MG63 (cell line): ENCODE results near the gene ARRDC2. TPM values are rescaled to one million over a fixed set of nuclear protein-coding genes. Genes with fewer than 3 reads are reported as not detected.

Experiments used
- DNase-seq: peaks from one replicate; pipeline ENCODE4 v3.0.0-alpha.2; 2020
- H3K27me3 ChIP-seq: fragments of 250-450 bp; sonication (Bioruptor Pico); 2 replicates; pipeline ENCODE4 v1.5.1; 2020; ENCODE audit warnings: mild to moderate bottlenecking, moderate library complexity
- H3K36me3 ChIP-seq: fragments of 250-450 bp; sonication (Bioruptor Pico); 2 replicates; pipeline ENCODE4 v1.5.1; 2020; ENCODE audit warnings: mild to moderate bottlenecking, moderate library complexity
- H3K4me3 ChIP-seq: fragments of 250-450 bp; sonication (Bioruptor Pico); 2 replicates; pipeline ENCODE4 v1.5.1; 2020; ENCODE audit warnings: mild to moderate bottlenecking, moderate library complexity
- H3K9me3 ChIP-seq: fragments of 250-450 bp; sonication (Bioruptor Pico); 2 replicates; pipeline ENCODE4 v1.5.1; 2020; ENCODE audit warnings: mild to moderate bottlenecking, moderate library complexity
- total RNA-seq: library from RNA; depleted of rRNA; stranded (reverse); fragments of >200 nt; shearing (Covaris generic); gene quantifications from 2 replicates; pipeline ENCODE4 v1.2.3, GENCODE V29; 2014; ENCODE audit warnings: low replicate concordance; rRNA removed

ARRDC2 gene
- total RNA-seq, 1 experiment from 2014 or later: 20.5 TPM

- no peak overlapping the region for H3K4me3 ChIP-seq
- H3K9me3 ChIP-seq: no peaks in the 10 kb centered on the region
- no peaks in the 10 kb centered on the region for H3K27me3 ChIP-seq
- no peaks in the 10 kb centered on the region for H3K36me3 ChIP-seq
- no peak for DNase-seq
These were observed 52.5 kb downstream of the ARRDC2 start for GRCh38 chr19:18060472-18060871.

- H3K4me3 ChIP-seq: no peak overlapping the region
- DNase-seq: no peak
These were observed 54.1 kb downstream of the ARRDC2 start for GRCh38 chr19:18062028-18062427.

GRCh38 chr19:18063463-18063862 is 55.5 kb downstream of the ARRDC2 start:
- H3K9me3 ChIP-seq: no peaks in the 10 kb centered on the region
- H3K36me3 ChIP-seq: no peaks in the 10 kb centered on the region
- H3K4me3 ChIP-seq: no peak overlapping the region
- peak; percentile 40 for DNase-seq
- no peaks in the 10 kb centered on the region for H3K27me3 ChIP-seq

More at GRCh38 chr19:18062028-18062427, 54.1 kb downstream of the ARRDC2 start:
- Histone ChIP-seq H3K9me3 (no peaks in the 10 kb centered on the region), H3K36me3 (no peaks in the 10 kb centered on the region), H3K27me3 (no peaks in the 10 kb centered on the region)

Other genes with a start within 250 kb of the ARRDC2 start
- gene B3GNT3, start 213.0 kb upstream of the ARRDC2 start, total RNA-seq: not detected in 2 replicates
- not detected in 2 replicates for gene INSL3, start 186.7 kb upstream of the ARRDC2 start, total RNA-seq
- gene JAK3, start 160.2 kb upstream of the ARRDC2 start, total RNA-seq: not detected in 2 replicates
- 766 and 1,556 TPM in 2 replicates for gene RPL18A, start 148.3 kb upstream of the ARRDC2 start, total RNA-seq
- gene SLC5A5, start 136.2 kb upstream of the ARRDC2 start, total RNA-seq: not detected in 2 replicates
- 228 and 241 TPM in 2 replicates for gene CCDC124, start 75.2 kb upstream of the ARRDC2 start, total RNA-seq
- gene KCNN1, start 41.1 kb upstream of the ARRDC2 start, total RNA-seq: not detected in 2 replicates
- gene IL12RB1, start 78.8 kb downstream of the ARRDC2 start, total RNA-seq: not detected in 2 replicates
- gene MAST3, start 89.6 kb downstream of the ARRDC2 start, total RNA-seq: 0.20 and 0.95 TPM in 2 replicates
- gene PIK3R2, start 145.0 kb downstream of the ARRDC2 start, total RNA-seq: 4.2 and 13.2 TPM in 2 replicates
- gene IFI30, start 165.6 kb downstream of the ARRDC2 start, total RNA-seq: 1.0 TPM in 1 of 2 replicates, not detected in the other
- gene MPV17L2, start 185.0 kb downstream of the ARRDC2 start, total RNA-seq: 8.2 and 29.5 TPM in 2 replicates
- gene RAB3A, start 195.9 kb downstream of the ARRDC2 start, total RNA-seq: 0.99 TPM in 1 of 2 replicates, not detected in the other
- not detected in 2 replicates for gene PDE4C, start 218.3 kb downstream of the ARRDC2 start, total RNA-seq